ENCODE results near the gene NACAD.

NACAD gene

GRCh38 chr7:45073786-45074527 lies 14.8 kb downstream of the NACAD start:
- DNase-seq: no peak

GRCh38 chr7:45073031-45073785 lies 15.6 kb downstream of the NACAD start:
- DNase-seq: no peak

- no peak for DNase-seq
Observed at GRCh38 chr7:45072131-45073030, 16.4 kb downstream of the NACAD start.

- DNase-seq: no peak
Observed at GRCh38 chr7:45071528-45071927, 17.2 kb downstream of the NACAD start.

- no peak for DNase-seq
Observed at GRCh38 chr7:45070254-45070642, 18.5 kb downstream of the NACAD start.

GRCh38 chr7:45069444-45070253 lies 19.1 kb downstream of the NACAD start:
- DNase-seq: no peak

- DNase-seq: no peak
Observed at GRCh38 chr7:45068236-45069023, 20.3 kb downstream of the NACAD start.

- DNase-seq: no peak
Observed at GRCh38 chr7:45067582-45067981, 21.2 kb downstream of the NACAD start.

- DNase-seq: no peak
Observed at GRCh38 chr7:45066409-45066808, 22.4 kb downstream of the NACAD start.

GRCh38 chr7:45065031-45065995 lies 23.5 kb downstream of the NACAD start:
- no peak for DNase-seq

GRCh38 chr7:45064047-45064725 lies 24.6 kb downstream of the NACAD start:
- no peak for DNase-seq

GRCh38 chr7:45061806-45062425 lies 26.9 kb downstream of the NACAD start:
- DNase-seq: no peak

- no peak for DNase-seq
Observed at GRCh38 chr7:45061352-45061751, 27.4 kb downstream of the NACAD start.

- DNase-seq: no peak
Observed at GRCh38 chr7:45060295-45060694, 28.5 kb downstream of the NACAD start.

- no peak for DNase-seq
Observed at GRCh38 chr7:45057878-45058277, 30.9 kb downstream of the NACAD start.

- DNase-seq: no peak
Observed at GRCh38 chr7:45055594-45056219, 33.1 kb downstream of the NACAD start.

GRCh38 chr7:45055016-45055415 lies 33.8 kb downstream of the NACAD start:
- DNase-seq: no peak

GRCh38 chr7:45054442-45054841 lies 34.3 kb downstream of the NACAD start:
- no peak for DNase-seq

GRCh38 chr7:45053941-45054340 lies 34.8 kb downstream of the NACAD start:
- DNase-seq: no peak

Measured in CD4-positive, alpha-beta T cell treated with Interferon gamma for 1 hour (primary cell).